Left cardiac atrium (tissue), 4 donors: Measurements from ENCODE around the gene KCNH5. TPM values are rescaled to one million over a fixed set of nuclear protein-coding genes. Genes with fewer than 3 reads are reported as not detected.

Source experiments
- ATAC-seq, 2 donors: fragments of 200-7000 bp; cut with Tn5 transposase; one replicate each; pipeline ENCODE4 v1.9.1; 2020; ENCODE audit warnings: mild to moderate bottlenecking in 2 of 2, moderate library complexity in 2 of 2
- DNase-seq: peaks from one replicate; pipeline ENCODE4 v3.0.0-alpha.2; 2020
- intact Hi-C, 2 donors: fragments of 100-400 bp; cut with DNase I; formaldehyde crosslinking; loops; one replicate each; pipeline versions ENCODE4 v1.14.1 to v1.15.1; 2022 to 2023
- long read RNA-seq: library from polyadenylated mRNA; unstranded; transcript quantifications from one replicate; pipeline ENCODE4 v2.0.0, GENCODE V29; 2021
- total RNA-seq, 2 donors: library from RNA; stranded (reverse); fragmentation: NEBNext Ultra II Directional; extraction: Animal tissue kit (Norgen Biotek cat#: 25700); gene quantifications; one replicate each; pipeline ENCODE4 v1.2.1, GENCODE V29; 2021
- donor health status: DM: no; HTN: yes; CAD: no.
- donor health status: DM: no; HTN: yes; CAD: no; lungs with severe emphysema.
- donor health status: DM: yes; HTN: yes; CAD: no.
- donor health status: Dilated cardiomyopathy.

KCNH5 gene
- total RNA-seq: under 1 TPM; 0.08 to 0.29 TPM
- long read RNA-seq: 0 reads

- DNase-seq (peak; percentile 35), ATAC-seq (peak; percentile 72 to 89)
- intact Hi-C loops: no loop called here
Measured at GRCh38 chr14:63045234-63045611, at the start of gene KCNH5. TSS of gene KCNH5 (minus strand) at chr14:63045458. CDS start at chr14:63045186, 272 bp downstream.

- intact Hi-C loops: no loop called here
- DNase-seq (no peak), ATAC-seq (no peak)
Measured at GRCh38 chr14:63091394-63091996, 46.2 kb upstream of the KCNH5 start.

- ATAC-seq (no peak), DNase-seq (no peak)
- intact Hi-C loops: no loop called here
Measured at GRCh38 chr14:63088865-63089264, 43.6 kb upstream of the KCNH5 start.

- ATAC-seq (no peak), DNase-seq (no peak)
- intact Hi-C loops: no loop called here
Measured at GRCh38 chr14:63078569-63078968, 33.3 kb upstream of the KCNH5 start.

GRCh38 chr14:63076488-63076887 is 31.2 kb upstream of the KCNH5 start:
- intact Hi-C loops: no loop called here
- no peak for ATAC-seq
- DNase-seq: no peak

- intact Hi-C loops: no loop called here
- DNase-seq (no peak), ATAC-seq (no peak)
Measured at GRCh38 chr14:63055631-63056030, 10.4 kb upstream of the KCNH5 start.

- DNase-seq (peak; percentile 26), ATAC-seq (peak; percentile 44 to 96)
- intact Hi-C loops: no loop called here
Measured at GRCh38 chr14:63051992-63052391, 6.7 kb upstream of the KCNH5 start.

- no peak for DNase-seq
- intact Hi-C loops: no loop called here
- ATAC-seq: peak; percentile 38 to 90
Measured at GRCh38 chr14:63051301-63051700, 6.0 kb upstream of the KCNH5 start.

GRCh38 chr14:63050694-63051093 is 5.4 kb upstream of the KCNH5 start:
- intact Hi-C loops: no loop called here
- DNase-seq: no peak
- ATAC-seq: no peak

GRCh38 chr14:63046339-63047268 is 1.3 kb upstream of the KCNH5 start:
- intact Hi-C loops: no loop called here
- DNase-seq: no peak
- no peak for ATAC-seq

GRCh38 chr14:63045612-63046320 is 508 bp upstream of the KCNH5 start:
- DNase-seq: peak; percentile 21
- intact Hi-C loops: no loop called here
- peak; percentile 56 to 80 for ATAC-seq

- DNase-seq (no peak), ATAC-seq (peak in 1 of 2 donors; percentile 73)
- intact Hi-C loops: loop anchor here in 1 of 2 donors (5.0 kb wide), 1 partner anchor 863 kb away; no protein-coding TSS in a partner anchor
Measured at GRCh38 chr14:63039866-63040265, 5.4 kb downstream of the KCNH5 start.

GRCh38 chr14:63032641-63033040 is 12.6 kb downstream of the KCNH5 start:
- DNase-seq (no peak), ATAC-seq (no peak)
- intact Hi-C loops: no loop called here

GRCh38 chr14:63032076-63032475 is 13.2 kb downstream of the KCNH5 start:
- no peak for ATAC-seq
- intact Hi-C loops: no loop called here
- DNase-seq: no peak

- intact Hi-C loops: no loop called here
- ATAC-seq (no peak), DNase-seq (no peak)
Measured at GRCh38 chr14:63030113-63030512, 15.1 kb downstream of the KCNH5 start.

GRCh38 chr14:63027719-63028118 is 17.5 kb downstream of the KCNH5 start:
- ATAC-seq (no peak), DNase-seq (no peak)
- intact Hi-C loops: no loop called here

GRCh38 chr14:63026491-63026890 is 18.8 kb downstream of the KCNH5 start:
- intact Hi-C loops: no loop called here
- DNase-seq: no peak
- ATAC-seq: no peak

GRCh38 chr14:63014621-63015020 is 30.6 kb downstream of the KCNH5 start:
- DNase-seq (no peak), ATAC-seq (no peak)
- intact Hi-C loops: no loop called here

GRCh38 chr14:63012171-63012570 is 33.1 kb downstream of the KCNH5 start:
- intact Hi-C loops: no loop called here
- no peak for ATAC-seq
- no peak for DNase-seq

GRCh38 chr14:63011623-63012022 is 33.6 kb downstream of the KCNH5 start:
- no peak for ATAC-seq
- no peak for DNase-seq
- intact Hi-C loops: no loop called here
